Activated T-cell treated with anti-CD3 and anti-CD28 coated beads for 4 hours (primary cell): Measurements from ENCODE around the gene PDE9A.
A peak's percentile ranks its signal among the peaks of the same experiment; 100 is the strongest.
"Not testable (repeated sequence)": the region's sequence is repeated elsewhere in the genome, so short reads cannot be mapped to it uniquely, and the experiment has no call there.

Experiments
- DNase-seq: peaks from one replicate; pipeline ENCODE4 v3.0.0-alpha.2; 2020

PDE9A gene

GRCh38 chr21:42809577-42810475, 156.4 kb downstream of the PDE9A start:
- DNase-seq: no peak

- DNase-seq: no peak
These were observed 158.5 kb downstream of the PDE9A start for GRCh38 chr21:42811960-42812359.

GRCh38 chr21:42812528-42813241, 159.3 kb downstream of the PDE9A start:
- not testable (repeated sequence) for DNase-seq

GRCh38 chr21:42815217-42815616, 161.8 kb downstream of the PDE9A start:
- DNase-seq: no peak

GRCh38 chr21:42818328-42818749, 164.9 kb downstream of the PDE9A start:
- peak; percentile 49 for DNase-seq

- DNase-seq: no peak
These were observed 166.6 kb downstream of the PDE9A start for GRCh38 chr21:42819861-42820615.

GRCh38 chr21:42820616-42821465, 167.4 kb downstream of the PDE9A start:
- no peak for DNase-seq
